Naive thymus-derived CD4-positive, alpha-beta T cell (primary cell): ENCODE measurements around the gene APOC1. TPM values are rescaled to one million over a fixed set of nuclear protein-coding genes. Genes with fewer than 3 reads are reported as not detected.
"Not testable (repeated sequence)": the region's sequence is repeated elsewhere in the genome, so short reads cannot be mapped to it uniquely, and the experiment has no call there.

Source experiments
- ATAC-seq: fragments of 150-1000 bp; cut with Tn5 transposase; 2 replicates; pipeline ENCODE4 v1.10.0; 2021; ENCODE audit warnings: mild to moderate bottlenecking, moderate library complexity
- CTCF ChIA-PET: fragments of 350-600 bp; sonication (Branson Sonifier 250); formaldehyde crosslinking; loops from one replicate; lab custom pipeline; 2021; ENCODE audit warnings: antibody characterized with exemption; lab: Charles Lee
- POLR2A ChIA-PET: fragments of 350-600 bp; sonication (Branson Sonifier 250); formaldehyde crosslinking; loops from one replicate; lab custom pipeline; 2021; ENCODE audit warnings: antibody characterized with exemption, inconsistent platforms; lab: Charles Lee
- DNase-seq, 9 donors: peaks; one replicate each; pipeline versions ENCODE4 v3.0.0 to v3.0.0-alpha.2; 2020 to 2022; ENCODE audit warnings: mixed read lengths in 1 of 9
- H3K27ac ChIP-seq: one replicate; pipeline ENCODE4 v1.7.0; 2013; ENCODE audit warnings: mild to moderate bottlenecking, low read depth, low read length, moderate library complexity
- H3K27me3 ChIP-seq, 2 donors: one replicate each; pipeline ENCODE4 v1.7.0; 2013; ENCODE audit warnings: low read length in 2 of 2, mild to moderate bottlenecking in 2 of 2, moderate library complexity in 2 of 2; ENCODE audit not compliant: control insufficient read depth in 2 of 2, insufficient read depth in 2 of 2
- H3K36me3 ChIP-seq, 3 experiments: 1 replicate in 2 of 3; 2 replicates in 1 of 3; pipeline ENCODE4 v1.7.0; 2013; ENCODE audit warnings: low read length in 3 of 3, mild to moderate bottlenecking in 3 of 3, moderate library complexity in 1 of 3; ENCODE audit not compliant: insufficient read depth in 3 of 3, control insufficient read depth in 2 of 3
- H3K4me1 ChIP-seq, 2 donors: one replicate each; pipeline ENCODE4 v1.7.0; 2013; ENCODE audit warnings: low read length in 2 of 2, mild to moderate bottlenecking in 2 of 2, moderate library complexity in 1 of 2; ENCODE audit not compliant: control insufficient read depth in 2 of 2, insufficient read depth in 2 of 2
- H3K4me3 ChIP-seq: 2 replicates; pipeline ENCODE4 v1.7.0; 2013; ENCODE audit warnings: mild to moderate bottlenecking, low read length
- H3K9me3 ChIP-seq, 3 experiments: 1 replicate in 2 of 3; 2 replicates in 1 of 3; pipeline ENCODE4 v1.7.0; 2013; ENCODE audit warnings: low read length in 3 of 3; ENCODE audit not compliant: control insufficient read depth in 2 of 3
- H3K27ac Mint-ChIP-seq, 9 donors: one replicate each; pipeline ENCODE4 v1.8.0; 2020 to 2022; ENCODE audit warnings: mixed read lengths in 9 of 9, mild to moderate bottlenecking in 8 of 9, moderate library complexity in 5 of 9, inconsistent platforms in 2 of 9
- H3K27me3 Mint-ChIP-seq, 5 donors: one replicate each; pipeline ENCODE4 v1.8.0; 2021 to 2022; ENCODE audit warnings: mixed read lengths in 5 of 5, mild to moderate bottlenecking in 1 of 5
- H3K36me3 Mint-ChIP-seq, 5 donors: one replicate each; pipeline ENCODE4 v1.8.0; 2020 to 2022; ENCODE audit warnings: mixed read lengths in 5 of 5, mild to moderate bottlenecking in 3 of 5, inconsistent platforms in 1 of 5
- H3K4me1 Mint-ChIP-seq, 7 donors: one replicate each; pipeline ENCODE4 v1.8.0; 2020 to 2022; ENCODE audit warnings: mixed read lengths in 7 of 7, mild to moderate bottlenecking in 3 of 7, inconsistent platforms in 1 of 7
- H3K4me3 Mint-ChIP-seq, 10 donors: one replicate each; pipeline ENCODE4 v1.8.0; 2020 to 2022; ENCODE audit warnings: mild to moderate bottlenecking in 10 of 10, mixed read lengths in 10 of 10, moderate library complexity in 6 of 10, inconsistent platforms in 2 of 10
- H3K9me3 Mint-ChIP-seq, 11 donors: one replicate each; pipeline ENCODE4 v1.8.0; 2020 to 2022; ENCODE audit warnings: mixed read lengths in 11 of 11, mild to moderate bottlenecking in 4 of 11, inconsistent platforms in 1 of 11, moderate library complexity in 1 of 11
- intact Hi-C, 2 donors: fragments of 100-400 bp; cut with micrococcal nuclease; formaldehyde crosslinking; loops; one replicate each; pipeline ENCODE4 v1.15.1; 2023
- polyA plus RNA-seq, 2 donors: library from polyadenylated mRNA; unstranded; fragments of 300-500 nt; fragmentation: Illumina TruSeq; gene quantifications; one replicate each; pipeline ENCODE4 v1.2.3, GENCODE V29; 2021
- total RNA-seq, 6 experiments: library from RNA in 5 of 6; stranded (reverse) in 5 of 6; gene quantifications; 1 replicate in 5 of 6; 2 replicates in 1 of 6; pipeline ENCODE4 v1.2.3 and lab custom pipeline; 2021 to 2026

Gene APOC1
- total and polyA plus RNA-seq, 7 experiments from 2014 or later: 1.7 to 5.2 TPM; not detected in 5

GRCh38 chr19:44925114-44925891 lies 10.9 kb downstream of the APOC1 start:
- Histone ChIP-seq H3K9me3 (no peaks in the 10 kb centered on the region), H3K4me1 (peaks cover 0 to 6% of the 10 kb centered on the region in 2 donors), H3K36me3 (no peaks in the 10 kb centered on the region), H3K27ac (no peak overlapping the region), H3K4me3 (no peak overlapping the region), H3K27me3 (no peaks in the 10 kb centered on the region)
- DNase-seq (no peak), ATAC-seq (peak; percentile 16)
- Mint-ChIP-seq H3K9me3 (no peaks in the 10 kb centered on the region), H3K27me3 (peaks cover 7 to 26% (median 20%) of the 10 kb centered on the region in 5 donors), H3K36me3 (no peaks in the 10 kb centered on the region), H3K27ac (no peak overlapping the region), H3K4me1 (peaks cover 0 to 15% (median 6%) of the 10 kb centered on the region in 7 donors), H3K4me3 (no peak overlapping the region)
- ChIA-PET CTCF (no interaction called here), POLR2A (no interaction called here)
- intact Hi-C loops: no loop called here

GRCh38 chr19:44926245-44927077 lies 12.1 kb downstream of the APOC1 start:
- H3K27me3 ChIP-seq, H3K27ac ChIP-seq, H3K36me3 Mint-ChIP-seq, H3K9me3 Mint-ChIP-seq, intact Hi-C loops, H3K36me3 ChIP-seq, ATAC-seq, H3K4me3 ChIP-seq, CTCF ChIA-PET, H3K9me3 ChIP-seq, DNase-seq, H3K4me1 ChIP-seq: not testable (repeated sequence)
- POLR2A ChIA-PET: interaction anchor here (0.5 kb wide), 1 partner anchor 139 kb away, joined by 3 read pairs; no protein-coding TSS in a partner anchor
- Mint-ChIP-seq H3K4me1 (peaks cover 0 to 15% (median 6%) of the 10 kb centered on the region in 7 donors), H3K27me3 (peaks cover 7 to 26% (median 20%) of the 10 kb centered on the region in 5 donors), H3K4me3 (peak overlapping the region in 5 of 10 donors; percentile 13 to 65 (median 59)), H3K27ac (peak overlapping the region in 1 of 9 donors; percentile 3)

- intact Hi-C loops: no loop called here
These were observed 13.3 kb downstream of the APOC1 start for GRCh38 chr19:44927746-44928145.

GRCh38 chr19:44930088-44930487 lies 15.7 kb downstream of the APOC1 start:
- Mint-ChIP-seq H3K27me3 (peaks cover 6 to 21% (median 19%) of the 10 kb centered on the region in 5 donors), H3K36me3 (no peaks in the 10 kb centered on the region), H3K27ac (peak overlapping the region in 1 of 9 donors; percentile 40), H3K4me1 (peaks cover 0 to 15% (median 6%) of the 10 kb centered on the region in 7 donors), H3K9me3 (no peaks in the 10 kb centered on the region), H3K4me3 (no peak overlapping the region)
- intact Hi-C loops: no loop called here
- CTCF ChIA-PET: interaction anchor here (0.7 kb wide), 1 partner anchor 19 kb away, joined by 5 read pairs; no protein-coding TSS in a partner anchor
- POLR2A ChIA-PET: no interaction called here
- no peaks in the 10 kb centered on the region for H3K36me3 ChIP-seq
- H3K9me3 ChIP-seq: no peaks in the 10 kb centered on the region
- no peaks in the 10 kb centered on the region for H3K27me3 ChIP-seq
- peaks cover 0 to 6% of the 10 kb centered on the region in 2 donors for H3K4me1 ChIP-seq
- no peak overlapping the region for H3K27ac ChIP-seq
- no peak for DNase-seq
- ATAC-seq: no peak
- no peak overlapping the region for H3K4me3 ChIP-seq

More at GRCh38 chr19:44927746-44928145, 13.3 kb downstream of the APOC1 start:
- Histone ChIP-seq H3K9me3 (no peaks in the 10 kb centered on the region), H3K36me3 (no peaks in the 10 kb centered on the region), H3K4me1 (peaks cover 0 to 6% of the 10 kb centered on the region in 2 donors), H3K27ac (no peak overlapping the region), H3K27me3 (no peaks in the 10 kb centered on the region), H3K4me3 (no peak overlapping the region)
- Mint-ChIP-seq H3K27ac (no peak overlapping the region), H3K9me3 (no peaks in the 10 kb centered on the region), H3K36me3 (no peaks in the 10 kb centered on the region), H3K27me3 (peaks cover 7 to 25% (median 20%) of the 10 kb centered on the region in 5 donors), H3K4me1 (peaks cover 0 to 15% (median 6%) of the 10 kb centered on the region in 7 donors), H3K4me3 (peak overlapping the region in 1 of 10 donors; percentile 39)
- CTCF ChIA-PET: interaction anchor here (1.1 kb wide), 1 partner anchor 25 kb away, joined by 4 read pairs; no protein-coding TSS in a partner anchor
- POLR2A ChIA-PET: no interaction called here
- DNase-seq: no peak
- no peak for ATAC-seq

- Mint-ChIP-seq H3K27ac (no peak overlapping the region), H3K4me1 (peaks cover 0 to 6% (median 3%) of the 10 kb centered on the region in 7 donors), H3K27me3 (peaks cover 0 to 7% (median 6%) of the 10 kb centered on the region in 5 donors), H3K36me3 (no peaks in the 10 kb centered on the region), H3K4me3 (no peak overlapping the region), H3K9me3 (no peaks in the 10 kb centered on the region)
- Histone ChIP-seq H3K9me3 (no peaks in the 10 kb centered on the region), H3K27ac (no peak overlapping the region), H3K36me3 (no peaks in the 10 kb centered on the region), H3K4me1 (peaks cover 0 to 6% of the 10 kb centered on the region in 2 donors), H3K4me3 (no peak overlapping the region), H3K27me3 (no peaks in the 10 kb centered on the region)
- DNase-seq (no peak), ATAC-seq (no peak)
- CTCF ChIA-PET: no interaction called here
- intact Hi-C loops: no loop called here
- POLR2A ChIA-PET: no interaction called here
These were observed 17.1 kb downstream of the APOC1 start for GRCh38 chr19:44931541-44931940.

GRCh38 chr19:44939668-44940067 lies 25.3 kb downstream of the APOC1 start:
- no peaks in the 10 kb centered on the region for H3K27me3 Mint-ChIP-seq
- H3K9me3 ChIP-seq: no peaks in the 10 kb centered on the region
- H3K9me3 Mint-ChIP-seq: no peaks in the 10 kb centered on the region
- H3K27me3 ChIP-seq: no peaks in the 10 kb centered on the region
- CTCF ChIA-PET: no interaction called here
- H3K27ac Mint-ChIP-seq: no peak overlapping the region
- no peaks in the 10 kb centered on the region for H3K36me3 ChIP-seq
- H3K27ac ChIP-seq: no peak overlapping the region
- H3K4me1 ChIP-seq: no peaks in the 10 kb centered on the region
- no peak overlapping the region for H3K4me3 ChIP-seq
- ATAC-seq (no peak), DNase-seq (no peak)
- POLR2A ChIA-PET: no interaction called here
- intact Hi-C loops: no loop called here
- no peak overlapping the region for H3K4me3 Mint-ChIP-seq
- H3K4me1 Mint-ChIP-seq: peaks cover 0 to 2% (median 0%) of the 10 kb centered on the region in 7 donors
- H3K36me3 Mint-ChIP-seq: no peaks in the 10 kb centered on the region
